HCT116 (cell line): ENCODE measurements around the gene STX16.

Experiments used
- ATF3 ChIP-seq: IDR thresholded peaks from 2 replicates; pipeline ENCODE4 v1.6.1; 2012
- EZH2 ChIP-seq: fragments of 200-600 bp; sonication (generic); IDR thresholded peaks from 2 replicates; pipeline ENCODE4 v1.6.1; 2017; ENCODE audit warnings: antibody characterized with exemption, mixed run types
- POLR2A ChIP-seq: IDR thresholded peaks from 2 replicates; pipeline ENCODE4 v1.7.0; 2011; ENCODE audit warnings: borderline replicate concordance; ENCODE audit not compliant: insufficient read depth, insufficient read length; ENCODE audit errors: extremely low read depth
- POLR2AphosphoS5 ChIP-seq: IDR thresholded peaks from 2 replicates; pipeline ENCODE4 v1.6.1; 2011; ENCODE audit warnings: mild to moderate bottlenecking, low read depth, low read length, moderate library complexity
- SRF ChIP-seq: IDR thresholded peaks from 2 replicates; pipeline ENCODE4 v1.6.1; 2012; ENCODE audit warnings: low read depth
- TF ChIP-seq, protein P1 (sequence below), 3 experiments: fragments of 200-600 bp in 1 of 3; sonication (generic) in 1 of 3; IDR thresholded peaks in 2 of 3; conservative IDR thresholded peaks in 1 of 3; 2 replicates each; pipeline ENCODE4 v1.5.1; 2012 to 2017; ENCODE audit warnings: low read depth in 2 of 3, low read length in 2 of 3, antibody characterized with exemption in 1 of 3, borderline replicate concordance in 1 of 3, control low read depth in 1 of 3, mild to moderate bottlenecking in 1 of 3, mixed read lengths in 1 of 3, mixed run types in 1 of 3, moderate library complexity in 1 of 3; ENCODE audit not compliant: insufficient read depth in 1 of 3
- TF ChIP-seq, protein P2 (sequence below): IDR thresholded peaks from 2 replicates; pipeline ENCODE4 v1.6.1; 2012
- TF ChIP-seq, protein P3 (sequence below): IDR thresholded peaks from 2 replicates; pipeline ENCODE4 v1.6.1; 2012; ENCODE audit warnings: low read depth

GRCh38 chr20:58613061-58613854, 37.8 kb upstream of the STX16 start:
- TF ChIP-seq, protein P1, sequence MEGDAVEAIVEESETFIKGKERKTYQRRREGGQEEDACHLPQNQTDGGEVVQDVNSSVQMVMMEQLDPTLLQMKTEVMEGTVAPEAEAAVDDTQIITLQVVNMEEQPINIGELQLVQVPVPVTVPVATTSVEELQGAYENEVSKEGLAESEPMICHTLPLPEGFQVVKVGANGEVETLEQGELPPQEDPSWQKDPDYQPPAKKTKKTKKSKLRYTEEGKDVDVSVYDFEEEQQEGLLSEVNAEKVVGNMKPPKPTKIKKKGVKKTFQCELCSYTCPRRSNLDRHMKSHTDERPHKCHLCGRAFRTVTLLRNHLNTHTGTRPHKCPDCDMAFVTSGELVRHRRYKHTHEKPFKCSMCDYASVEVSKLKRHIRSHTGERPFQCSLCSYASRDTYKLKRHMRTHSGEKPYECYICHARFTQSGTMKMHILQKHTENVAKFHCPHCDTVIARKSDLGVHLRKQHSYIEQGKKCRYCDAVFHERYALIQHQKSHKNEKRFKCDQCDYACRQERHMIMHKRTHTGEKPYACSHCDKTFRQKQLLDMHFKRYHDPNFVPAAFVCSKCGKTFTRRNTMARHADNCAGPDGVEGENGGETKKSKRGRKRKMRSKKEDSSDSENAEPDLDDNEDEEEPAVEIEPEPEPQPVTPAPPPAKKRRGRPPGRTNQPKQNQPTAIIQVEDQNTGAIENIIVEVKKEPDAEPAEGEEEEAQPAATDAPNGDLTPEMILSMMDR (IDR thresholded peaks at IDR 0.05 in 2 of 3, conservative IDR thresholded peaks at IDR 0.05 in 1 of 3; ENCODE audit: borderline replicate concordance in 1 of 3, insufficient read depth in 1 of 3, low read depth in 2 of 3, low read length in 2 of 3), result no peak
- TF ChIP-seq POLR2AphosphoS5, result no peak
- TF ChIP-seq, protein P2, sequence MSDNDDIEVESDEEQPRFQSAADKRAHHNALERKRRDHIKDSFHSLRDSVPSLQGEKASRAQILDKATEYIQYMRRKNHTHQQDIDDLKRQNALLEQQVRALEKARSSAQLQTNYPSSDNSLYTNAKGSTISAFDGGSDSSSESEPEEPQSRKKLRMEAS, result no peak
- TF ChIP-seq EZH2, result no peak
- TF ChIP-seq POLR2A, result no peak
- TF ChIP-seq ATF3, result no peak
- TF ChIP-seq, protein P3, sequence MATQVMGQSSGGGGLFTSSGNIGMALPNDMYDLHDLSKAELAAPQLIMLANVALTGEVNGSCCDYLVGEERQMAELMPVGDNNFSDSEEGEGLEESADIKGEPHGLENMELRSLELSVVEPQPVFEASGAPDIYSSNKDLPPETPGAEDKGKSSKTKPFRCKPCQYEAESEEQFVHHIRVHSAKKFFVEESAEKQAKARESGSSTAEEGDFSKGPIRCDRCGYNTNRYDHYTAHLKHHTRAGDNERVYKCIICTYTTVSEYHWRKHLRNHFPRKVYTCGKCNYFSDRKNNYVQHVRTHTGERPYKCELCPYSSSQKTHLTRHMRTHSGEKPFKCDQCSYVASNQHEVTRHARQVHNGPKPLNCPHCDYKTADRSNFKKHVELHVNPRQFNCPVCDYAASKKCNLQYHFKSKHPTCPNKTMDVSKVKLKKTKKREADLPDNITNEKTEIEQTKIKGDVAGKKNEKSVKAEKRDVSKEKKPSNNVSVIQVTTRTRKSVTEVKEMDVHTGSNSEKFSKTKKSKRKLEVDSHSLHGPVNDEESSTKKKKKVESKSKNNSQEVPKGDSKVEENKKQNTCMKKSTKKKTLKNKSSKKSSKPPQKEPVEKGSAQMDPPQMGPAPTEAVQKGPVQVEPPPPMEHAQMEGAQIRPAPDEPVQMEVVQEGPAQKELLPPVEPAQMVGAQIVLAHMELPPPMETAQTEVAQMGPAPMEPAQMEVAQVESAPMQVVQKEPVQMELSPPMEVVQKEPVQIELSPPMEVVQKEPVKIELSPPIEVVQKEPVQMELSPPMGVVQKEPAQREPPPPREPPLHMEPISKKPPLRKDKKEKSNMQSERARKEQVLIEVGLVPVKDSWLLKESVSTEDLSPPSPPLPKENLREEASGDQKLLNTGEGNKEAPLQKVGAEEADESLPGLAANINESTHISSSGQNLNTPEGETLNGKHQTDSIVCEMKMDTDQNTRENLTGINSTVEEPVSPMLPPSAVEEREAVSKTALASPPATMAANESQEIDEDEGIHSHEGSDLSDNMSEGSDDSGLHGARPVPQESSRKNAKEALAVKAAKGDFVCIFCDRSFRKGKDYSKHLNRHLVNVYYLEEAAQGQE, result no peak
- TF ChIP-seq SRF, result no peak
